ENCODE results near the gene XPO4.

- TF ChIP-seq CTCF (IDR thresholded peaks at IDR 0.05; ENCODE audit: control extremely low read depth in 1 of 3, insufficient read depth in 1 of 3, low read depth in 1 of 3, low read length in 3 of 3) (no peak), SP2 (IDR thresholded peaks at IDR 0.05; ENCODE audit: low read length) (no peak), ASH2L (IDR thresholded peaks at IDR 0.05; ENCODE audit: low read length) (no peak), POLR2A (IDR thresholded peaks at IDR 0.05; ENCODE audit: control extremely low read depth in 1 of 2, low read depth in 2 of 2, low read length in 2 of 2) (no peak), CTBP2 (IDR thresholded peaks at IDR 0.05; ENCODE audit: borderline replicate concordance, insufficient read depth, insufficient read length, low read length) (no peak), YY1 (IDR thresholded peaks at IDR 0.05; ENCODE audit: low read depth, low read length) (no peak), EP300 (IDR thresholded peaks at IDR 0.05; ENCODE audit: borderline replicate concordance in 1 of 2, low read depth in 2 of 2, low read length in 2 of 2) (no peak), TAF1 (IDR thresholded peaks at IDR 0.05; ENCODE audit: low read depth, low read length) (no peak), CREB1 (IDR thresholded peaks at IDR 0.05) (no peak), CBX8 (IDR thresholded peaks at IDR 0.05; ENCODE audit: borderline replicate concordance, low read depth, low read length) (no peak), SP4 (IDR thresholded peaks at IDR 0.05; ENCODE audit: low read length) (no peak), NANOG (IDR thresholded peaks at IDR 0.05; ENCODE audit: insufficient read depth, low read depth, low read length, poor library complexity, severe bottlenecking) (no peak)
Observed at GRCh38 chr13:20847296-20847695, 55.2 kb downstream of the XPO4 start.
